ENCODE data around the gene ZFTA. TPM values are rescaled to one million over a fixed set of nuclear protein-coding genes. Genes with fewer than 3 reads are reported as not detected.
A peak's percentile ranks its signal among the peaks of the same experiment; 100 is the strongest.
"Not testable (repeated sequence)": the region's sequence is repeated elsewhere in the genome, so short reads cannot be mapped to it uniquely, and the experiment has no call there.

The ZFTA gene
- total RNA-seq (2014; rRNA removed; shearing (Covaris generic)), result 5.4 and 7.3 TPM in 2 replicates
- polyA plus RNA-seq (2015; cell fraction: cytosol; rRNA removed), result 6.5 and 8.5 TPM in 2 replicates
- 14.9 and 17.8 TPM in 2 replicates for polyA plus RNA-seq (2015; cell fraction: nucleus; rRNA removed)

- peak; percentile 55 for DNase-seq (ENCODE audit: low read depth, low spot score)
- in situ Hi-C loops (cut with HindIII; ENCODE audit: low pct_unique_long_range_greater_than_20kb, low sequenced_read_pairs), result no loop called here
Measured at GRCh38 chr11:63768237-63769041, at the start of gene ZFTA. Gene ZFTA, minus strand, starts transcription at chr11:63768775. Its CDS starts 153 bp downstream, at chr11:63768622.

DNA sequence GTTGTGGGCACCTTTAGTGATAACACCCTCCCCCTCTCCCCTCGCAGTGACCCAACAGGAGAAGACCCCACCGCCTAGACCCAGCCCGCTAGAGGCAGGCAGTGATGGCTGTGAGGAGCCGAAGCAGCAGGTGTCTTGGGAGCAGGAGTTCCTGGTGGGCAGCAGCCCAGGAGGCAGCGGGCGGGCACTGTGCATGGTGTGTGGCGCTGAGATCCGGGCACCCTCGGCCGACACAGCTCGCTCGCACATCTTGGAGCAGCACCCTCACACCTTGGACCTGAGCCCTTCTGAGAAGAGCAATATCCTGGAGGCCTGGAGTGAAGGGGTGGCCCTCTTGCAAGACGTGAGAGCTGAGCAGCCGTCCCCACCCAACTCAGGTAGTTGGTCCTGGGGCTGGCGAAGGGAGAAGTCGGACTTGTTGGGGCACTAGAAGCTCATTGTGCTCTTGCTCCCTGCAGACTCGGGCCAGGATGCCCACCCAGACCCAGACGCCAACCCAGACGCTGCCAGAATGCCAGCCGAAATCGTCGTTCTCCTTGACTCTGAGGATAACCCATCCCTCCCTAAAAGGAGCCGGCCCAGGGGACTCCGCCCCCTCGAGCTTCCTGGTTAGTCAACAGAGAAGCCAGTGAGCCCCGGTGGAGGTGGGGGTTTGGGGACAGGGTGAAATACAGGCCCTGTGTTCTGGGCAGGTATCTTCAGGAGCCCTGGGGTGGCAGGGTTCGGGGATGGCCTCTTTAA lies 49.4 kb upstream of the ZFTA start:
- no peak for DNase-seq (ENCODE audit: low read depth, low spot score)
- in situ Hi-C loops (cut with HindIII; ENCODE audit: low pct_unique_long_range_greater_than_20kb, low sequenced_read_pairs), result no loop called here

DNA sequence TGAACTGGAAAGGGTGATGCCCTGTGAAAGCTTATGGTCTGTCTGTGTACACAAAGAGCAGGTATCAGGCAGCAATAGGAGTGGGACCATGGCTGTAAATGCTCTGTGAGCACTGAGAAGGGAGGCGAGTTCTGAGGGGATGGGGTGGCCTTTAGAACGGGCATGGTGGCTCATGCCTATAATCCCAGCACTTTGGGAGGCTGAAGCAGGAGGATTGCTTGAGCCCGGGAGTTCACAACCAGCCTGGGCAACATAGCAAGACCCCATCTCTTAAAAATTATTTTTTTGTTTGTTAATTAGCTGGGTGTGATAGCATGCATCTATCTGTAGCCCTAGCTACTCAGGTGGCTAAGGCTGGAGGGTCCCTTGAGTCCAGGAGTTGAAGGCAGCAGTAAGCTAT lies 48.2 kb upstream of the ZFTA start:
- in situ Hi-C loops (cut with HindIII; ENCODE audit: low pct_unique_long_range_greater_than_20kb, low sequenced_read_pairs), result no loop called here
- no peak for DNase-seq (ENCODE audit: low read depth, low spot score)

- no peak for DNase-seq (ENCODE audit: low read depth, low spot score)
- in situ Hi-C loops (cut with HindIII; ENCODE audit: low pct_unique_long_range_greater_than_20kb, low sequenced_read_pairs), result no loop called here
Measured at GRCh38 chr11:63816166-63816565, 47.6 kb upstream of the ZFTA start.

- in situ Hi-C loops (cut with HindIII; ENCODE audit: low pct_unique_long_range_greater_than_20kb, low sequenced_read_pairs), result no loop called here
- no peak for DNase-seq (ENCODE audit: low read depth, low spot score)
Measured at GRCh38 chr11:63814383-63814736, 45.8 kb upstream of the ZFTA start.

- no peak for DNase-seq (ENCODE audit: low read depth, low spot score)
- in situ Hi-C loops (cut with HindIII; ENCODE audit: low pct_unique_long_range_greater_than_20kb, low sequenced_read_pairs), result no loop called here
Measured at GRCh38 chr11:63813563-63814382, 45.2 kb upstream of the ZFTA start.

- DNase-seq (ENCODE audit: low read depth, low spot score), result peak; percentile 54
- in situ Hi-C loops (cut with HindIII; ENCODE audit: low pct_unique_long_range_greater_than_20kb, low sequenced_read_pairs), result no loop called here
Measured at GRCh38 chr11:63813035-63813562, 44.5 kb upstream of the ZFTA start, which contains the start of gene SPINDOC. Gene SPINDOC, plus strand, starts transcription at chr11:63813456. Its CDS starts 231 bp downstream, at chr11:63813687.

DNA sequence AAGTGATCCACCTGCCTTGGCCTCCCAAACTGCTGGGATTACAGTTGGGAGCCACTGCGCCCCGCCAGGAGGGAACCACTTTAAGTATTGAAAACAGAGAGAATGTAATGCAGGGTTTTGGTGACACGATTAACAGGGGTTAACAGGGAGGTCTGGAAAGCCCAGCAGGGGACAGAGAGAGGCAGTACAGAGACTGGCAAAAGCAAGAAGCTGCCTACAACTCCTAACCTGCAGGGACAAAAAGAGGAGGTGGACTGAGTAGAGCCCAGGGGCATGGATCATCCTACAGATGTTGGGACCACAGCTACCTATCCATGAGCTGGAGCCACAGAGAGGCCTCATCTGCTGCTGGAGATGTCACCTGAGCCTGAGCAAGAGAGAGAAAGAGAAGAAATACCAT lies 42.9 kb upstream of the ZFTA start:
- in situ Hi-C loops (cut with HindIII; ENCODE audit: low pct_unique_long_range_greater_than_20kb, low sequenced_read_pairs), result no loop called here

DNA sequence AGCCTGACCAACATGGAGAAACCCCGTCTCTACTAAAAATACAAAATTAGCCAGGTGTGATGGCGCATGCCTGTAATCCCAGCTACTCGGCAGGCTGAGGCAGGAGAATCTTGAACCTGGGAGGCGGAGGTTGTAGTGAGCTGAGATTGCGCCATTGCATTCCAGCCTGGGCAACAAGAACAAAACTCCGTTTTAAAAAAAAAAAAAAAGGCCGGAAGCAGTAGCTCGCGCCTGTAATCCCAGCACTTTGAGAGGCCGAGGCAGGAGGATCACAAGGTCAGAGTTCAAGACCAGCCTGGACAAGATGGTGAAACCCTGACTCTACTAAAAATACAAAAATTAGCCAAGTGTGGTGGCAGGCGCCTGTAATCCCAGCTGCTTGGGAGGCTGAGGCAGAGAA lies 41.8 kb upstream of the ZFTA start:
- in situ Hi-C loops (cut with HindIII; ENCODE audit: low pct_unique_long_range_greater_than_20kb, low sequenced_read_pairs), result not testable (repeated sequence)

More for the DNA sequence above, 42.9 kb upstream of the ZFTA start:
- no peak for DNase-seq (ENCODE audit: low read depth, low spot score)

DNA sequence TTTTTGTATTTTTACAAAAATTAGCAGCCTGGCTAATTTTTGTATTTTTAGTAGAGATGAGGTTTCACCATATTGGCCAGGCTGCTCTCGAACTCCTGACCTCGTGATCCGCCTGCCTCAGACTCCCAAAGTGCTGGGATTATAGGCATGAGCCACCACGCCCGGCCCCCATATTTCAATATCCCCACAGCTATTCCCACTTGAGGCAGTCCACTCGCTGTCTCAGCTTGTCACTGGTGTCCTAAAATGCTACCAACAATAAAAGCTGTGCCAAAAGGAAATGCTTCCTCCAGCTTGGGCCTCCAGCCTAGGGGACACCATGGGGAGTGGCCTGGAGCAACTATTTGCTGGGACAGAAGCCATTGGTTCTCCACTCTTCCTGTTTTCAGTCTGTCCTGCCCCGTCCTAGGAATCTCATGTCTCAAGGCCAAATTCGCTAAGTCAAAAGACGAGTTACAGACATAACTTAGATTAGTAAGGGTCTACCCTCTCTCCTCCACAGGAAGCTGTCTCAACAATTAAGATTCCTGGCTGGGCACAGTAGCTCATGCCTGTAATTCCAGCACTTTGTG lies 37.4 kb upstream of the ZFTA start:
- in situ Hi-C loops (cut with HindIII; ENCODE audit: low pct_unique_long_range_greater_than_20kb, low sequenced_read_pairs), result no loop called here
- no peak for DNase-seq (ENCODE audit: low read depth, low spot score)

More for the DNA sequence above, 41.8 kb upstream of the ZFTA start:
- DNase-seq (ENCODE audit: low read depth, low spot score), result not testable (repeated sequence)

DNA sequence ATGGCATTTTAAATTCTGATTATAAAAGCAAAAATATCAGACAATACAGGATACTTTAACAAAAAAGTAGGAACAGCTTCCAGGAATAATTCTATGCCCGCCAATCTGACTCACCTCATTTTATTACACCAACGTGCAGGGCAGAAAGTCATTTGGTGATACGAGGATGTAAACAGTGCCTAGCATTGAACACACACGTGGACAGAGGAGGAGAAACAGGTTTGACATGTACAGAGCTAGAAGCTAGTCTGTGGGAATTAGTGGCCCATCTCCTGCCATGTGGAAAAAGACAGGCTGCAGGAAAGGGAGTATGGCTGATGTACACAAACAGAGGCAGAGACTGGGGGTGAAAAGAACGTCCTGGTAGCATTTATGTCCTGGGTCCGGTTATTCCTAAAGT lies 35.7 kb upstream of the ZFTA start:
- DNase-seq (ENCODE audit: low read depth, low spot score), result no peak

DNA sequence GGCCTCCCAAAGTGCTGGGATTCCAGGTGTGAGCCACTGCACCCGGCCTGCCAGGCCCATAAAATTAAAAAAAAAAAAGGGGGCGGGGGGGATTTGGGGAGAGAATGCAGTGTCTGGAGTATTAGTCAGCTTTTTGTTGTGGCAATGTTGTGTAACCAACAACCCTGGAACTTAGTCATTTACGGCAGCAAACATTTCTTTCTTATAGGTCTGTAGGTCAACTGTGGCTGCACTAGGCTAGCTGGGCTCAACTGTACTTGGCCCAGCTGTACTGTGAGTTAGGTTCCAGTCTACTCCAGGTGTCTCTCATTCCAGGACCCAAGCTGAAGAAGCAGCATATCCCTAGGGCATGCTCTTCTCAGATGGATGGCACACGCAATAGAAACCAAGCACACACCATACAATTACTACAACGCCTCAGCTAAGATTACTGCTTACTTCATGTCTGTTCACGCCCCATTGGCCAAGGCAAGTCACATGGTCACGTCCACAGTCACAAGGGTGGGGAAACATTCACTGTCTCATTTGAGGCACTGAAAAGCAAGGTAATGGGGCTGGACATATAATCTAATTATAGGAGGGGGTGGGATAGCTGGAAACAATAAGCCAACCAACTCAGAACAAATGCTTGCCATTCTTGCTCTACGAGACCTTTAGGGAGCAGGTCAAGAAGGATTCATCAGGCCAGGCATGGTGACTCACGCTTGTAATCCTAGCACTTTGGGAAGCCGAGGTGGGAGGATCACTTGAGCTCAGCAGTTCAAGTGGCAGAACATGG lies 34.3 kb upstream of the ZFTA start:
- no peak for DNase-seq (ENCODE audit: low read depth, low spot score)
- in situ Hi-C loops (cut with HindIII; ENCODE audit: low pct_unique_long_range_greater_than_20kb, low sequenced_read_pairs), result no loop called here

More for the DNA sequence above, 35.7 kb upstream of the ZFTA start:
- in situ Hi-C loops (cut with HindIII; ENCODE audit: low pct_unique_long_range_greater_than_20kb, low sequenced_read_pairs), result no loop called here

DNA sequence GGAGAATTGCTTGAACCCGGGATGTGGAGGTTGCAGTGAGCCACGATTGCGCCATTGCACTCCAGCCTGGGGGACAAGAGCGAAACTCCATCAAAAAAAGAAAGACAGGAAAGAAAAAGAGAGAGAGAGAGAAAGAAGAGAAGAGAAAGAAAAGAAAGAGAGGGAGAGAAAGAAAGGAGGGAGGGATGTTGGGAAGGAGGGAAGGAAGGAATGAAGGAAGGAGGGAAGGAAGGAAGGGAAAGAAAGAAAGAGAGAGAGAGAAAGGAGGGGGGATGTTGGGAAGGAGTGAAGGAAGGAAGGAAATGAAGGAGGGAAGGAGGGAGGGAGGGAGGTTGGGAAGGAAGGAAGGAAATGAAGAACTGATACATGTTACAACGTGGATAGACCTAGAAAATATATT lies 32.3 kb upstream of the ZFTA start:
- in situ Hi-C loops (cut with HindIII; ENCODE audit: low pct_unique_long_range_greater_than_20kb, low sequenced_read_pairs), result no loop called here
- DNase-seq (ENCODE audit: low read depth, low spot score), result no peak

DNA sequence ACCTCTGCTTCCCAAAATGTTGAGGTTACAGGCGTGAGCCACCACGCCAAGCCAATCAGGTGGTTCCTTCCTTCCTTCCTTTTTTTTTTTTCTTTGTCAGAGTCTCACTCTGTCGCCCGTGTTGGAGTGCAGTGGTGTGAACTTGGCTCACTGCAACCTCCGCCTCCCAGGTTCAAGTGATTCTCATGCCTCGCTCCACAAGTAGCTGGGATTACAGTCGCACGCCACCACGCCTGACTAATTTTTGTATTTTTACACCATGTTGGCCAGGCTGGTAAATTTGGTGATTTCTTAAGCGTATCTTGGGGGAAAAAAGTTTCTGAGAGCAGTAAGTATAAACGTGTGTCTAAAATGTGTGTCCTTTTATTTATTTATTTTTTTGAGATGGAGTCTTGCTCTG lies 26.5 kb upstream of the ZFTA start:
- DNase-seq (ENCODE audit: low read depth, low spot score), result no peak
- in situ Hi-C loops (cut with HindIII; ENCODE audit: low pct_unique_long_range_greater_than_20kb, low sequenced_read_pairs), result no loop called here

DNA sequence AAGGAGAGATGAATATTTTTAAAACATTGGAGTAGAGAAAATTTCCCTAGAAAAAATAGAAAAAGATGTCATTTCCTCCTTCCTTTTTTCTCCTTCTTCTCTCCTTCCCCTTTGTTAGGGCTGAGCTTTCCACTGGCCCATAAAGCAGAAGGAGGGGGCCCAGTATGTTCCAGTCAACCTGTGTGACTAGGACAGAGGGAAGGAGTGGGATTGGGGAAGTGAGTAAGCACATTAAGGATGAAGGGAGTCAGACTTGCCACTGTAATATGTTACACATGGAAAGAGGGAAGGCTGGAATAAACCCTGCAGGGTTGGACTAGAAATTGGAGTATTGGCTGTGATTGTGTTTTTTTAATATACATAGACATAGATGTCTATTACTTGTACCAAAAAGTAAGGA lies 24.6 kb upstream of the ZFTA start:
- in situ Hi-C loops (cut with HindIII; ENCODE audit: low pct_unique_long_range_greater_than_20kb, low sequenced_read_pairs), result no loop called here
- DNase-seq (ENCODE audit: low read depth, low spot score), result no peak

GRCh38 chr11:63791495-63792167 lies 23.1 kb upstream of the ZFTA start:
- no peak for DNase-seq (ENCODE audit: low read depth, low spot score)
- in situ Hi-C loops (cut with HindIII; ENCODE audit: low pct_unique_long_range_greater_than_20kb, low sequenced_read_pairs), result no loop called here

All from SK-MEL-5 (cell line).